ENCODE results near the gene LPP.

The LPP gene

DNA sequence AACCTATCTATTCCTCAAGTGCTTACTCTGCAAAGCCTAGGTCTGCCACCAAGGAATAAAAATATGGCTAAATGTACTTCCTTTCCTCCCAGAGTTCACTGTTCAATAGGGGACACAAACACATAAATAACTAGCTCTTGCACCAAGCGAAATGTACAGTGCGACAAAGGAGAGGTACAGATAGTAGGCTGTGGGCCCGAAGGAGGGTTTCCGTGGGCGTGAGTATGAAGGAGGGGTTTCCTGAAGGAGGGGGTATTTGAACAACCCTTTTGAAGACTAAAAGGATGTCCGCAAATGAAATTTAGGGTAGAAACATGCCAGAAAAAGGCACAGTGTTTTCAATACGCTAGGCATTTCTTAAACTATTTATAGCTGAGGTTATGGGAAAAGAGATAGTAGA lies 207.9 kb downstream of the LPP start:
- DNase-seq (ENCODE audit: low spot score) = no peak

DNA sequence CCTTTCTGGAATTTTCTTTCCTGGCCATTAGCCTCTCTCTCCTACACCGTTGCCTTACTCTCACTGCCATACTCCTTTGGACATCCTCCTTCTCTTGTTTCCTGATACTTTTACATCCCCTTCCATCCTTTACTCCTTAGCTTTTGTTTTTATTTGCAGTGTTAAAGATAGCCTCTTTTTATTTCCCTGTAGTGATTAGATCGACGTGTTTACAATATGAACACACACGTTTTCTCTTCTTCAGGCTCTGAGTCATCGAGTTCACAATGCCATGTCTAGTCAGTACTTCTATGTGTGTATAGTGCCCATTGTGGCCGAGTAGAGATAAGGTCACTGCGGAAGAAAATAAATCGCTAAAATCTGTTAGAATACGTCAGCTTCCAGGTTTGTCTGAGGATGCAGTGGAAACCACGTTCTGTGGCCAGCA lies 208.5 kb downstream of the LPP start:
- DNase-seq (ENCODE audit: low spot score) = no peak

DNA sequence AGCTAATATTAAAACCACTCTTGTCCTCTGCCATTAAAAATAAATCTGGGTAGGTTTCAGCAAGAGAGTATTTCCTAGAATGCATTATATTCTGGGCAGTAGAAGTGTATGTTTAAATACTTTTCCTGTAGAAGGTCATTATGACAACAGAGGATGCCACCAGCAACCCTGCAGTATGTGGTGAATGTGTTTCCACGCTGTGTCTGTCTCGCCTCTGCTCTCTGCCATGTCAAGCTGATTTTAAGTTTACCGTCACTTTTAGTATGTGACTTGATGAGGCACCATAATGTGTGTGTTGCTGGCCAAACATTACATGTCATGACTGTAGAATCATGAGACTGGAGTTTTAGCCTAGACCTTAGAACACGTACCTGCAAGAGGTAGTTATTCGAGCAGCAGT lies 211.2 kb downstream of the LPP start:
- DNase-seq (ENCODE audit: low spot score) = no peak

DNA sequence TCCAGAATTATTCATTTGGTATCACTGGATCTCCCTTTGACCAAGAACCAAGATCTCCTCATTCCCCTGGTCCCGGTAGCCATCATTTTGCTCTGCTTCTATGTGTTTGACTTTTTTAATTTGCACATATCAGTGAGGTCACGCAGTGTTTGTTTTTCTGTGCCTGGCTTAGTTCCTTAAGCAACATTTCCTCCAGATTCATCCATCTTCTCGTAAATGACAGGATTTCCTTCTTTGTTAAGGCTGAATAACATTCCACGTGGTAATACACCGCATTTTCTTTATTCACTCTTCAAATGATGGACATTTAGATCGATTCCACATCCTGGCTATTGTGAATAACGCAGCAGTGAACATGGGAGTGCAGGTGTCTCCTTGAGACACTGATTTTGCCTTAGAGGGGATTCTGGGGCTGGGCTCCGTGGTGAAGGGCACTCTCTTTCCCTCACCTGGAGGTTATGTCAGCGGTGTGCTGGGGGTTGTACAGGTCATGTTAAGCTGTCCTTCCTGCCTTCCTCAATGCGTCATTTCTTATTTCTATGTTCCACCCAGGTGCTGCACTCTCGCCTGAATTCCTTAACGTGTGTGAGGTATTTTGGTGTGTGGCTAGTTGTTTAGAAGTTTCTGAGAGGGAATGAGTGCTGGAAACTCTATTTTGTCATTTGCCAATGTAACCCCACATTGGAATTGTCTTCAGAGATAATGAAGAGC lies 212.2 kb downstream of the LPP start:
- no peak for DNase-seq (ENCODE audit: low spot score)

DNA sequence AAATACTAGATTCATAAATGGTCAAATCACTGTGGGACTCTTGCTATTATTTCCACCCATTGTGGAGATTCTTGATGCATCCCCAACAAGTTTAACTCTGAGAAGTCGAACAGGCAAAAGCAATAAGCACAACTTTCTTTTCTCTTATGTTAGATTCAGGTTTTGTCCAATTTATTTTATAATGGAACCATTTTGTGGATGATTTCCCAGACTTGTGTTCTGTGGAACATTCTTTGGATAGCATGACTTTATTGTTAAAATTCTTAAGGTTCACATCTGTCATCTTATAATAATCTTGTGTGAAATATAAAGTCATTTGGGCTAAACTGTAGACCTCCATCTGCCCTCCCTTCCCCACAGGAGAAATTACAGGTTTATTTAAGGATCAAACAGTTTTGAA lies 213.7 kb downstream of the LPP start:
- no peak for DNase-seq (ENCODE audit: low spot score)

DNA sequence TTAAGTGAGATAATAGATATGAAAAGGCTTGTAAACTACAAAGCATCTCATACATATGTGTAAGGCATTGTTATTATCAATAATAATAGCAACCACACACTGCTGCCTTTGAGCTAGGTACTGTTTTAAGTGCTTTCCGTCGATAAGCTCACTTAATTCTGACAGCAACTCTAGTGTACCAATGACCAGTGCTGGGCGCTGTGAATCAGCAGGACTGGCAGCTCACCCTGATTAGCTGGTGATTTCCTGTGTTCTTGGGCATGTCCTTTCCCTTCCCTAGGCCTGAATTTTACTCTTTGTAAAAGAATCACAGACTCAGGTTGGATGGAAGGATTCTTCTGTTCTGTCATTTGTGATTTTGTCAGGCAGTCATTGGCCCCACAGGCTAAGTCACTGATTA lies 215.6 kb downstream of the LPP start:
- DNase-seq (ENCODE audit: low spot score) = no peak

DNA sequence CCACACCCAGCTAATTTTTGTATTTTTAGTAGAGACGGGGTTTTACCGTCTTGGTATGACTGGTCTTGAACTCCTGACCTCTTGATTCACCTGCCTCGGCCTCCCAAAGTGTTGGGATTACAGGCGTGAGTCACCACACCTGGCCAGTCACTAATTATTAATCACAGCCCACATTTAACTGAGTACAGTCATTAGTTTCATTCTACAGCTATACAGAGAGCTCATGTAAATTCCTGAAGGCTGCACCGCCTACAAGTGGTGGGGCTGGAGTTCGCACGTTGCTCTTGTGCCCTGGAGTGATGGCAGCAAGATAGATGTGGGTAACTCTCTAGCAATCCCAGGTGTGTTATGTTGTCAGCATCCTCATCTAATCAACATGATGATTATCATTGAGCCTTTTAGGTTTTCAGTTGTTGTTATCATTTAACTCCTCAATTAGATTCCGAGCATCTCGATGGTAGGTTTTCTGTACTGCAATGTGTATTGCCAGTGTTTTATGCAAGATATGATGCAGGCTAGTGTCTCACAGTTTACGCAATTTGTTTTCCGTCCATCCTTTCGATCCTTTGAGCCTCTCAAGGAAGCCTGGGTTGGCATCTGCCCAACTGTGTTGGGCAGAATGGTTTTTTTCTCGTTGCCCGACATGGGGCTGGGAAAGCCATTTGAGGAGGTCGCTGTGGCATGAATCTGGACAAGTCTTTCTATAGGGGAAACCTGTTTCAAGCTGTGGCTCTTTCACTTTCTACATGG lies 216.3 kb downstream of the LPP start:
- DNase-seq (ENCODE audit: low spot score) = no peak

DNA sequence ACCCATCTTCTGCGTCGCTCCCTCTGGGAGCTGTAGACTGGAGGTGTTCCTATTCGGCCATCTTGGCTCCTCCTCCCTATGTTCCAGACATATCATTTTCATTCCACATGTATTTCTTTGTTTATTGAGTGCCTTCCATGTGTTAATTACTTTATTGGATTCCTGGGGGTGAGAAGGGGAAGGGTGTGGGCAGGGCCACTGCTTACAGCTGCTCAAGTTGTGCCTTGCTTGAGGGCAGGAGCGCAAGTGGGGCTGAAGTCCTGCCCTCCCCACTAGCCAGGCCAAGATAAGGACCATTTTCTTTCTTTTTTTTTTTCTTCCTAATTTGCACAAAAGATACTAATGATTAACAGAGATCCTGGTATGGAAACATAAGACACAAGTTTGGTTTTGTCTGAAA lies 224.8 kb downstream of the LPP start:
- no peak for DNase-seq (ENCODE audit: low spot score)

DNA sequence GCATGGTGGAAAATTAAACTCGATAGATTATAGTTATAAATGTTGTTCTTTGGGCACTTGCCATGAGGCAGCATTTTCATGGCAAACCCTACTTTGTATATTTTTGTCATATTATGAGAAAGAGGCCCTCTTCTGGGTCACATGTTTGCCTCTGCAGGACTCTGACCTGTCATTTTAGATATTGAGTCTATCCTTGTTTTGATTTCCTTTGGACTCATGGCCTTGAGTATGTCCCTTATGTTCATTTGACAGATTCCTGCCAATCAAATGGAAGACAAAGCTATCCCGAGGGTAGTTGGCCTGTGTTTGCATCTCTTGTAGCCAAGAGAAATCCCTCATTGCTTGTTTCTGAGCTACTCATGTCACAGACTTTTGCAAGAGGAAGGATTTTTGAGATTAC lies 226.3 kb downstream of the LPP start:
- no peak for DNase-seq (ENCODE audit: low spot score)

DNA sequence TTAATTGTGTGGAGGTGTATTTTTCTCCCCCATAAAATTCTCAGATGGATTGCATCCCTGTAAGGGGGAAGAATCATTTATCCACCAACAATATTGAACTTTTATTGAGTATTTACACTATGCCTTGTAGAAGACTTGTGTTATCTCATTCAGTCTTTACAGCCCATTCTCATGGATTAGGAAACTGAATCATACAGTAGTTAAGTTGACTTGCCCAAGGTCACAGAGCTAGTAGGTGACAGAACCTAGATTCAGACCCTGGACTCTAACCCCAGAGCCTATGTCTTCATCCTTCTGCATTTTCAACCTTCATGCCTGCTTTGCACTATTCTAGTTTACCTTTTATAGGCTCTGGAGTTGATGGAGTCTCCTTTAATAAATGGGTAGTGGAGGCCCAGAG lies 226.8 kb downstream of the LPP start:
- DNase-seq (ENCODE audit: low spot score) = no peak

DNA sequence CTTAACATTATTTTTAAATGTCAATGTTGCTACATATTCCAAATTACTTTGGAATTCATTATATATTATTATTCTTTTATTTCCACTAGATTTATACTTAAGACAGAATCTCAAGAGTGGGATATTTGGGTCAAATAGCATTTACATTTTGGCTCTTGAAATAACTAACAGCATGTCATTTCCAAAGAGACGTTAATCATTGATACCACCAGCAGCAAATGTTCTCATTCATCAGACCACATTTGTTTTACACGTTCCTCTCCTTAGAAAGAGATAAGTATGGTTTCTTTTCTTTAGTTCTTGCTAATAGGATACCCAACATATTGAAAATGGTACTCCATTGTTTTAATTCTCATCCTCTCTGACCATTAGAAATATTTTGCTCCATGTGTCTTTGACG lies 229.8 kb downstream of the LPP start:
- no peak for DNase-seq (ENCODE audit: low spot score)

DNA sequence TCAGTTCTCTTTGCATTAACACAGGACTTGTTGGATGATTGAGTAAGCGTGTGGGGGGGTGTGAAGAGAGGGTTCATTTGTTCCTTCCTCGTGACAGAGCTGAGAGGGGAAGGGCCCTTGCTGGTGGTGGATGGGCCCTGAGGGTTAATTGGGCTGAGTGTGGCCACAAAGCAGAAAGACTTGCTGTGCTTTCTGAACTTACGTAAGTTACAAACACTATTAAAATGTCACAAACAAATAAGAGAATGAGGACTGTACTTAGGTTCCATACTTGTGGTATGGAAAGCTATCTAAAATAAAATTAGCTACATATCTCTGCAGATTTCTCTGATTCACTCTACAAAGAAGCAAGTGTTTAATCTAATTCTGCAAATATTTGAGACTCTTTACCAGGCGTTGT lies 231.3 kb downstream of the LPP start:
- no peak for DNase-seq (ENCODE audit: low spot score)

DNA sequence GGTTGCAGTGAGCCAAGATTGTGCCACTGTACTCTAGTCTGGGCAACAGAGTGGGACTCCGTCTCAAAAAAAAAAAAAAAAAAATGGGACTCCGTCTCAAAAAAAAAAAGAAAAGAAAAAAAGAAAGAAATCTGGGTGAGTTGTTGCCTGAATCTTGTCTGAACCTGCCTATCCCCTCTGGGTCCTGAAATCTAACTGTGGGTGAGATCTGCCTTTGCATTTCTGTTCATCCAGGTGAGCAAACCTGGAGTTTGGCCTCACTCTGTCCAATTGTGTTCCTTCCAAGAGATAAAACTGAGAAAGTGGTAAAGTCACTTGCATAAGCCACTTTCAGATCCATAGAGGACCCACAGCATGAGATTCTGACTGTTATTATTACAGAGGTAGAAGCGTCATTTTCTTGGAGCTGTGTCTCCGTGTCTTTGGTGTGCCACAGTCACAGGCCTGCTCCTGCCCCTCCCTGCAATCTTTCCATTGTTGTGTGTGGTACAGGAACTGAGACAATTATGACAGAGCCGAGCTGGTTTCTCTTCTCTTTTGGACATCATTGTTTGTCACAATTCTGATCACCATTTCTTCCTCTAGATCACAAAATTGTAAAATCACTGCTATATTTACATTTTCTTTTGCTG lies 235.9 kb downstream of the LPP start:
- no peak for DNase-seq (ENCODE audit: low spot score)

DNA sequence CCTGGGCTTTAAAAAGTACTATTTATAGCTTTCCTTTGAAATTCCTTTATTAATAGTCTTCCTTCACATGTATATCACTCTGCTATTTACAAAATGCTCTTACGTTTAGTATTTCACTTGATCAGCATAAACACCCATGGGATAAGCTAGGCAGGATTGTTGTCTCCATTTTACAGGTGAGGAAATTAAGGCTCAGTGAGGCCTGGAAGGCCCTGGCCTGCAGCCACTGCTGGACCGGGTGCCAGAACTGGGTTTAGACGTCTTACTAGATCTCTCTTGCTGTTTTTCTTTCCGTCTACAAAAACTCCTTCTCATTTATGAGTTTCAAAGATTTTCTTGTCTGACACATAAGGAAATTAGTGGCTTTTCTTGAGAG lies 236.4 kb downstream of the LPP start:
- no peak for DNase-seq (ENCODE audit: low spot score)

DNA sequence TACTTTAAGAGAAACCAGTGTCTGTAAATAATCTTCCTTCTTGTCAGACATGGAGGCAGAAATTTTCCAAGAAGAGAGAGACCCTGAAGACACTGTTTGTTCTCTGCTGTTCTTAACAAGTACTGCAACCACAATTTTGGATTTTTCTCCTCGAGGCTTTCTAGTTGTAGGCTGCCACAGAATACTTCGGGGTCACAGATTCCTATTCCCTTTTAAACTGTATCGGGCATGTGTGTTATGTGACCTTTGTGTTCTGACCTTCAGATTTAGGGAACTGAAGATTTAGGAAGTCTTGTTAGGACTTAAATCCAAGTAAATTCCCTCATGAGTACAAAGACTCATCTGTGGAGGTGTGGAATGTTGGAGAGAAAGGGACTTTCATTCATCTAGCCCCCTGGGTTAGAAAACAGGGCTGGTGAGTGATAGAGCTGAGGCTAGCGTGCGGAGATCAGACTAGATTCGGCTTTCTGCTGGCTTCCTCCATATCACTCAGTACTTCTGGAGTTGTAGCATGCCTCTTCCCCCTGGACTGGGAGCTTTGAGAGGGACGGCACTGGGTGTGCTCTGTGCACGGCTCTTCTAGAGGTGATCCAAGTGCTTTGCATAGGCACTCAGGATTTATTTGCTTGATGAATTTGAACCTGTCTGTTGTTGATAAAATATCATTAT lies 237.0 kb downstream of the LPP start:
- DNase-seq (ENCODE audit: low spot score) = no peak

DNA sequence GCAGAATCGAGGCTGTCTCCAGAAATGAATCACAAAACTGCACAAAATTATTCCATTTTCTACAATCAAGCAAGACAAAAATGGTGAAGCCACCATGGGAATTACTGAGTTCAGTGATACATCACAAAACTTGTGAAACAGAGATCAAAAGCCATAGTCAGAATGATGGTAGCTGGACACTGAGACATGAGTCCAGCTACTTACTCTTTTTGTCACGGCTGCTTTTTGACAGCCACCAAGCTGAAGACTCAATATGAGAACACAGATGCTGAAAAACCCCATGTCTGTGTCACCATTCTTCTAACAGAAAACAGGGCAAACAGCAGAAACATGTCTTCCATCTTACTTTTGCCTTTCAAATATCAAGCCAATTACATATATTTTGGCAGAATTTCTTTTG lies 237.6 kb downstream of the LPP start:
- no peak for DNase-seq (ENCODE audit: low spot score)

DNA sequence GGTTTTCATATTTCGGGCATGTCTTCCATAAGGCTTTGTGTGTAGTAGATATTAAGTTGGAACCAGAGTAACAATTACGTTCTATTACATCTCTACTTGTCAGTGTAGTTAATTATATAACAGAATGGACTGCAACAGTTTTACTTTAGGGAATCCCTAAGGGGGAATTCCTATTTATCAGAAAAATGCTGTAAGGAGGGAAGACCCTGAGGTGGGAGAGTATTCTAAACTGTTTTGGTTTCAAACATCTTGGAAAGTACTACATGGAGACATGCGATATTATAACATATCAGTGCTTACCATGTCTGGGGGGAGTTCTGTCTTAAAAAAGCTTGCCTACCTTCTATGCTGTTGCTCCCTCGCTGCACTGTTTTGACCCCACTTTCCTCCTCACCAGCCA lies 238.1 kb downstream of the LPP start:
- DNase-seq (ENCODE audit: low spot score) = no peak

DNA sequence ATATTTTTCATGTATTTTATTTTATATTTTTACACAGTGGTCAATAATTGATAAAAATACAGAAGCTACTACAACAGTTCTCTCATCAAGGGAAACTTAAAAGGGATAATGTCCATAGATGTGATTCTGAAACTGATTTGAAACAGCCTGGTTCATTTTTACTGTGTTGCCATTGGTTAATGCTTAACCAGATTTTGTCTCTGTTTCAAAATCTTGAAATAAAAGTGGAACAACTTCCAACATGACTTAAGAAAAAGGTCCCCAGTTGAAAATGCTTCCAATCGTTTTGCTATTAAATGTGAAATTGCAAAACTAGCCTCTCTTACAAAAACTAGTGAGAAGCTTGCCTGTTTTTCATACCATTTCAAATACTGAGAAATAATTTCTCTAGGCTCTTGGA lies 240.7 kb downstream of the LPP start:
- no peak for DNase-seq (ENCODE audit: low spot score)

DNA sequence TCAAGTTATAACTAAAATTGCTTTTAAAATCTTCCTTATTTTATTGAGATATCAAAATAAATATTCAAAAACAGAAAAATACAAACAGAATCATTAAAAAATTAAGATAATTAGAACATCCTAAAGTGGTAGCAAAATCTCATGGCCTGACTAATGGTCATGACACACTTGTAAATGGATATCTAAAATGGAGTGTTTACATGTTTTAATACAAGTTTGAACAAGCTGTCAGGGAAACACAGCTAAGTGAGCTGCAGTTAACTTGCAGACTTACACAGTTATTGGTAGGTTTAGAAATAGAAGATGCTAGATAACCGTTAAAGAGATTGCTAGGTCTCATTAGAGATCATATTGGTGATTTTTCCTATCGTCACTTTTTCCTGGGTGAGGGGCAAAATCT lies 242.3 kb downstream of the LPP start:
- DNase-seq (ENCODE audit: low spot score) = no peak

DNA sequence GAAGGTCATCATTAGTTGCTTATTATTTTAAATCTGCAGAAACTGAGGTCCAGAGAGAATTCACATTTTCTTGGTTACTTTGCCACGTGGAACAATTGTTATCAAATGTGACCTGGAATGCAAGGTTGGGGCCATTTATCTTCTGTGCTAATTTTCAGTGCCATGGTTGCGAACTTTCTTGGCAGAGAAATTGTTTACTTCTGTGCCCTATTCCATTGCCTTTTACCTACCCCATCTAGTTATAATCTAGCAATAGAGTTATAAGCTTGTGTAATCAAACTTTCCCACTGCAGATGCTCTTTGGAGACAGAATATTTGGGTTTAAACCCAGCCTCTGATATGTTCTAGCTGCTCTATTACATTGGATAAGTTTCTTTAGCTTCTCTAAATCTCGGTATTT lies 242.9 kb downstream of the LPP start:
- no peak for DNase-seq (ENCODE audit: low spot score)

DNA sequence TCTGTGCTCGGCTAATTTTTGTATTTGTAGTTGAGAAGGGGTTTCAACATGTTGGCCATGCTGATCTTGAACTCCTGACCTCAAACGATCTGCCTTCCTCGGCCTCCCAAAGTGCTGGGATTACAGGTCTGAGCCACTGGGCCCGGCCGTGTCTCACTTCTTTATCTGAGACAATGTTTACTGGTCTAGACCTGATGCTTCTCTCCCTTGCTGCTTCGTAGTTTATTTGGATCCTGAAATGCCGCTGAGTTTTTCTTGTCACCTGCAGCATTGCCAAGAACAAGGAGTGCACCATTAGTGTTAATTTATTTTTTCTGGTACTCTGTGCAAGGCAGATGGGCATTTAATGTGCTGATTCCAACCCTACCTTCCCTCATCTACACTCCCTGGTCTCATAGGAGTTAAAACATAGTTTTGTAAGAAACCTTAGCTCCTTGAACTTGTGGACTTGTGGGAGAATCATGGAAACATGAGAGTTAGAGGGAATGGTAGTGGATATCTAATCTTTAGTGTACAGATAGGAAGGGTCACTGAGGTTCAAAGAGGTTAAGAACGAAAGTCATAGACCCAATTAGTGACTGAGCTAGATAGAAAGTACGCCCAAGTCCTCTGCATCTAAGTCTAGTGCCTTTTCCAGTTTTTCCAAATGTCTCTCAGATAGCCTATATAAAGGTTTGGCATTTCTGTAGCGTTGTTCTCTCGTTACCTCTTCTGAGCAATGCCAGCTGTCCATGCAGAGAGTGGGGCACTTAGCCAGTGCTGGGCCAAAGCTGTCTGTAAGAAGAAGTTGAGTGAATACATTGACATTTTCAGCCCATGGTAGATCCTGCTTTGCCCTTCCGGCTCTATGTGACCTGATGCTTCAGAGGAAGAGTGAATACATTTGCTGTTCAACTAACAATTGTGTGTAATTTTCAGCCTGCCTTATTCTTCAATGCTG lies 244.1 kb downstream of the LPP start:
- DNase-seq (ENCODE audit: low spot score) = no peak

Data from left forelimb (tissue), 1 donor.